NB4 (cell line): Measurements from ENCODE around the gene AURKA.

Experiments used
- POLR2A ChIP-seq: IDR thresholded peaks from 2 replicates; pipeline ENCODE4 v1.6.1; 2011; ENCODE audit warnings: mild to moderate bottlenecking; ENCODE audit not compliant: insufficient read length; ENCODE audit errors: extremely low read depth
- TF ChIP-seq, protein P1 (sequence below): IDR thresholded peaks from one replicate; pipeline ENCODE4 v1.5.1; 2012; ENCODE audit warnings: low read depth, low read length
- TF ChIP-seq, protein P2 (sequence below): IDR thresholded peaks from 2 replicates; pipeline ENCODE4 v1.6.1; 2011; ENCODE audit warnings: low read depth, low read length

DNA sequence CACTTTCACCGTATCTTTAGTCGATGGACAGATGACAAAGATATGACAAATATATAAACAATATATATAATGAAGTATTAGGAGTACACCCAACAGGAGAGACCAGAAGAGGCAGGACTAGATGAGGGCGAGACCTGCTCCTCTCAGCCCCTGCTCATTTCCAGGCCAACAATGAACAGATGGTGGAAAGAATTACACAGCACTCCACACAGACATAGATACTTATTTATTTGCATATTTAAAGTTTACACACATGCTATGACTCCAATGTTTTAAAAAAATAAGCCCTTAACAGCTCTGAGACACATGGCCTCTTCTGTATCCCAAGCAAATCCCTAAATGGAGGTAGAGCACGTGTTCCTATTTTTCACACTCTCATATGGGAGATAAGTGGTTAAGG, 22.8 kb downstream of the AURKA start:
- TF ChIP-seq POLR2A: no peak
- TF ChIP-seq, protein P1, sequence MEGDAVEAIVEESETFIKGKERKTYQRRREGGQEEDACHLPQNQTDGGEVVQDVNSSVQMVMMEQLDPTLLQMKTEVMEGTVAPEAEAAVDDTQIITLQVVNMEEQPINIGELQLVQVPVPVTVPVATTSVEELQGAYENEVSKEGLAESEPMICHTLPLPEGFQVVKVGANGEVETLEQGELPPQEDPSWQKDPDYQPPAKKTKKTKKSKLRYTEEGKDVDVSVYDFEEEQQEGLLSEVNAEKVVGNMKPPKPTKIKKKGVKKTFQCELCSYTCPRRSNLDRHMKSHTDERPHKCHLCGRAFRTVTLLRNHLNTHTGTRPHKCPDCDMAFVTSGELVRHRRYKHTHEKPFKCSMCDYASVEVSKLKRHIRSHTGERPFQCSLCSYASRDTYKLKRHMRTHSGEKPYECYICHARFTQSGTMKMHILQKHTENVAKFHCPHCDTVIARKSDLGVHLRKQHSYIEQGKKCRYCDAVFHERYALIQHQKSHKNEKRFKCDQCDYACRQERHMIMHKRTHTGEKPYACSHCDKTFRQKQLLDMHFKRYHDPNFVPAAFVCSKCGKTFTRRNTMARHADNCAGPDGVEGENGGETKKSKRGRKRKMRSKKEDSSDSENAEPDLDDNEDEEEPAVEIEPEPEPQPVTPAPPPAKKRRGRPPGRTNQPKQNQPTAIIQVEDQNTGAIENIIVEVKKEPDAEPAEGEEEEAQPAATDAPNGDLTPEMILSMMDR: no peak
- TF ChIP-seq, protein P2, sequence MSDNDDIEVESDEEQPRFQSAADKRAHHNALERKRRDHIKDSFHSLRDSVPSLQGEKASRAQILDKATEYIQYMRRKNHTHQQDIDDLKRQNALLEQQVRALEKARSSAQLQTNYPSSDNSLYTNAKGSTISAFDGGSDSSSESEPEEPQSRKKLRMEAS: no peak
